Muscle of leg (tissue), 11 donors: ENCODE measurements around the gene ZBTB16. TPM values are rescaled to one million over a fixed set of nuclear protein-coding genes. Genes with fewer than 3 reads are reported as not detected.

Experiments
- DNase-seq: peaks from one replicate; pipeline ENCODE4 v3.0.0; 2013
- H3K27ac ChIP-seq: one replicate; pipeline ENCODE4 v1.5.1; 2013; ENCODE audit warnings: mild to moderate bottlenecking, low read length, control low read depth
- H3K27me3 ChIP-seq: one replicate; pipeline ENCODE4 v1.6.1; 2013; ENCODE audit warnings: low read length; ENCODE audit not compliant: control insufficient read depth, insufficient read depth
- H3K36me3 ChIP-seq: one replicate; pipeline ENCODE4 v1.6.1; 2013; ENCODE audit warnings: low read length; ENCODE audit not compliant: control insufficient read depth, insufficient read depth
- H3K4me1 ChIP-seq: one replicate; pipeline ENCODE4 v1.6.1; 2013; ENCODE audit warnings: low read length; ENCODE audit not compliant: control insufficient read depth, insufficient read depth
- H3K4me3 ChIP-seq: one replicate; pipeline ENCODE4 v1.5.1; 2013; ENCODE audit warnings: low read length, control low read depth
- H3K9me3 ChIP-seq: replicated peaks from 2 replicates; pipeline ENCODE4 v1.6.1; 2013; ENCODE audit warnings: low read depth, low read length; ENCODE audit not compliant: control insufficient read depth
- WGBS: methylation state at CpG from one replicate; pipeline ENCODE4 v1.1.5; 2013; ENCODE audit warnings: missing lambda C conversion rate; ENCODE audit not compliant: insufficient coverage; 5-methylcytosine and 5-hydroxymethylcytosine counted together
- polyA plus RNA-seq, 8 donors: library from polyadenylated mRNA; unstranded; fragments of 120-200 nt; gene quantifications; one replicate each; pipeline versions ENCODE4 v1.2.1 to v1.2.3, GENCODE V29; 2013; ENCODE audit warnings: inconsistent platforms in 1 of 8, low replicate concordance in 1 of 8; ENCODE audit not compliant: insufficient read length in 8 of 8, insufficient read depth in 1 of 8
- total RNA-seq: library from RNA; stranded (reverse); fragments of 120-200 nt; gene quantifications from one replicate; pipeline ENCODE4 v1.2.4, GENCODE V29; 2013

Gene ZBTB16
- total and polyA plus RNA-seq, 9 donors, result 1.7 to 10.0 (median 4.0) TPM

- H3K27ac ChIP-seq, result no peak overlapping the region
- H3K4me3 ChIP-seq, result no peak overlapping the region
- H3K36me3 ChIP-seq, result no peaks in the 10 kb centered on the region
- no peaks in the 10 kb centered on the region for H3K27me3 ChIP-seq
- 91% methylated on average over 11 of the region's 11 CpGs for WGBS
- H3K9me3 ChIP-seq, result no peaks in the 10 kb centered on the region
- peaks cover 30% of the 10 kb centered on the region for H3K4me1 ChIP-seq
- DNase-seq, result no peak
These were observed 187.7 kb downstream of the ZBTB16 start for GRCh38 chr11:114247070-114247789.

DNA sequence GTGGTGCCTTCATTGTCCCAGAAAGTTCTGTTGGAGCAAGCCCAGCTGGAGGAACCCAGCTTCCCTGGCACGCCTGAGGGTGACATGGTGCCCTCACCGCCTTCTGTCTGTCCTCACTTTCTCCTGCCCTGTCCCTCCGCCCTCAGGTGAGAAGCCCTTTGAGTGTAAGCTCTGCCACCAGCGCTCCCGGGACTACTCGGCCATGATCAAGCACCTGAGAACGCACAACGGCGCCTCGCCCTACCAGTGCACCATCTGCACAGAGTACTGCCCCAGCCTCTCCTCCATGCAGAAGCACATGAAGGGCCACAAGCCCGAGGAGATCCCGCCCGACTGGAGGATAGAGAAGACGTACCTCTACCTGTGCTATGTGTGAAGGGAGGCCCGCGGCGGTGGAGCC, 190.7 kb downstream of the ZBTB16 start:
- no peak overlapping the region for H3K27ac ChIP-seq
- 96% methylated on average over 15 of the region's 17 CpGs for WGBS
- DNase-seq, result no peak
- H3K9me3 ChIP-seq, result no peaks in the 10 kb centered on the region
- no peaks in the 10 kb centered on the region for H3K36me3 ChIP-seq
- no peak overlapping the region for H3K4me3 ChIP-seq
- peaks cover 7% of the 10 kb centered on the region for H3K4me1 ChIP-seq
- no peaks in the 10 kb centered on the region for H3K27me3 ChIP-seq

- Histone ChIP-seq H3K4me3 (no peak overlapping the region), H3K4me1 (peaks cover 4% of the 10 kb centered on the region), H3K27me3 (no peaks in the 10 kb centered on the region), H3K27ac (no peak overlapping the region), H3K36me3 (no peaks in the 10 kb centered on the region), H3K9me3 (no peaks in the 10 kb centered on the region)
- 42% methylated on average over 7 of the region's 14 CpGs for WGBS
- peak; percentile 84 for DNase-seq
These were observed 191.7 kb downstream of the ZBTB16 start for GRCh38 chr11:114250993-114251814.

DNA sequence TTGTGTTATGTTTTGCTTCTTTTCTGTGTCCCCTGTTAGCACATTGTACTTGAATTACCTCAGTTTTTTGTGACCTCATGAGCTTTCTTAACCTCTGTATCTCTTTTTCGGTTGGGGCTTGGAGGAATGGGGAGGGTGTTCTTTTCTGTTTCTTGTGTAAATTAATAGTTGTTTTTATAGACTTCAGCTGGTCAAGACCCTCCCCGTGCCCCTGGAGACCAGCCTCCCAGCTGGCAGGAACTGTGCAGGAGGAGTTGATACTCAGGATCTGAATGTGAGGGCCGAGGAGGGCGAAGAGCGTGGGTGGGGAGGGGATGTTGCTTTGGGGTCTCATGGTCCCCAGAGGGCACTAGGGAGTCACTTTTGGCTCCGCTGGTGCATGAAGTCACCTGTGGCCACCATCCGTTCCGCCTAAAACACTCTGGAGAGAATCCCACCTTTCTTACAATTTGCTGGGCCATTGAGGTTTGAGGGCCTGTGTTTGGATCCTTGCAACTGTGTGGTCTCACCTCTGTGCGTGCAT, 192.4 kb downstream of the ZBTB16 start:
- no peak overlapping the region for H3K27ac ChIP-seq
- no peak overlapping the region for H3K4me3 ChIP-seq
- H3K36me3 ChIP-seq, result no peaks in the 10 kb centered on the region
- peaks cover 8% of the 10 kb centered on the region for H3K4me1 ChIP-seq
- WGBS, result no CpG with 5 or more reads among the region's 9 CpGs
- no peaks in the 10 kb centered on the region for H3K9me3 ChIP-seq
- H3K27me3 ChIP-seq, result no peaks in the 10 kb centered on the region
- DNase-seq, result peak; percentile 20

- H3K4me3 ChIP-seq, result no peak overlapping the region
- H3K4me1 ChIP-seq, result peaks cover 17% of the 10 kb centered on the region
- H3K27ac ChIP-seq, result no peak overlapping the region
- peak; percentile 76 for DNase-seq
- no peaks in the 10 kb centered on the region for H3K36me3 ChIP-seq
- 54% methylated on average over 3 of the region's 9 CpGs for WGBS
- H3K9me3 ChIP-seq, result no peaks in the 10 kb centered on the region
- peaks cover 2% of the 10 kb centered on the region for H3K27me3 ChIP-seq
These were observed 193.3 kb downstream of the ZBTB16 start for GRCh38 chr11:114252767-114253166.

DNA sequence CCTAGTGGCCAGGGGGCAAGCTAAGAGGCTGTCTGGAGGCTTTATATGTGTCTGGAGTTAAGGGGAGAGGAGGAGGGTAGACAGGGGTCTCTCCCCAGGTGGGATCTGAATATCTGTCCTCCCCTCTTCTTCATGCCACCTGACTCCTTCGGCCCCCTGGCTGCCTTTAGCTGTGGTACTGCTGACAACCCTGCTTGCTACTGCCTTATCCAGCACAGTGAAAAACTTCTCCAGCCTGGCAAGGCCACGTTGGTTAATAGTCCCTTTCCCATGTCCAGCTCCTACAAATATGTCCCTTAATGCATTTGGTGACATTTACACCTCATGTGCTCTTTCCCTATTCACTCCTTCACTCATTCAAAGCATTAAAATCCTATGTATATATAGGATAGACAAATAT, 194.3 kb downstream of the ZBTB16 start:
- peaks cover 3% of the 10 kb centered on the region for H3K27me3 ChIP-seq
- H3K36me3 ChIP-seq, result no peaks in the 10 kb centered on the region
- 75% methylated on average over 1 of the region's 2 CpGs for WGBS
- H3K27ac ChIP-seq, result no peak overlapping the region
- no peak for DNase-seq
- H3K4me1 ChIP-seq, result peaks cover 27% of the 10 kb centered on the region
- no peaks in the 10 kb centered on the region for H3K9me3 ChIP-seq
- no peak overlapping the region for H3K4me3 ChIP-seq

- H3K27ac ChIP-seq, result no peak overlapping the region
- no peaks in the 10 kb centered on the region for H3K36me3 ChIP-seq
- peaks cover 35% of the 10 kb centered on the region for H3K4me1 ChIP-seq
- H3K4me3 ChIP-seq, result no peak overlapping the region
- 100% methylated on average over 2 of the region's 14 CpGs for WGBS
- peaks cover 3% of the 10 kb centered on the region for H3K27me3 ChIP-seq
- no peak for DNase-seq
- no peaks in the 10 kb centered on the region for H3K9me3 ChIP-seq
These were observed 195.1 kb downstream of the ZBTB16 start for GRCh38 chr11:114254571-114255146.

DNA sequence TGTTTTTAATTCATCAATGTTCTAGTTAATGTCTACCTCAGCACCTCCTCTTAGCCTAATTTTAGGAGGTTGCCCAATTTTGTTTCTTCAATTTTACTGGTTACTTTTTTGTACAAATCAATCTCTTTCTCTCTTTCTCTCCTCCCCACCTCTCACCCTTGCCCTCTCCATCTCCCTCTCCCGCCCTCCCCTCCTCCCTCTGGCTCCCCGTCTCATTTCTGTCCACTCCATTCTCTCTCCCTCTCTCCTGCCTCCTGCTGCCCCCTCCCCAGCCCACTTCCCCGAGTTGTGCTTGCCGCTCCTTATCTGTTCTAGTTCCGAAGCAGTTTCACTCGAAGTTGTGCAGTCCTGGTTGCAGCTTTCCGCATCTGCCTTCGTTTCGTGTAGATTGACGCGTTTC, 195.8 kb downstream of the ZBTB16 start:
- Histone ChIP-seq H3K36me3 (no peaks in the 10 kb centered on the region), H3K27ac (no peak overlapping the region), H3K4me3 (no peak overlapping the region), H3K4me1 (peaks cover 38% of the 10 kb centered on the region), H3K27me3 (peaks cover 6% of the 10 kb centered on the region), H3K9me3 (no peaks in the 10 kb centered on the region)
- DNase-seq, result no peak
- WGBS, result 73% methylated on average over 6 of the region's 11 CpGs

DNA sequence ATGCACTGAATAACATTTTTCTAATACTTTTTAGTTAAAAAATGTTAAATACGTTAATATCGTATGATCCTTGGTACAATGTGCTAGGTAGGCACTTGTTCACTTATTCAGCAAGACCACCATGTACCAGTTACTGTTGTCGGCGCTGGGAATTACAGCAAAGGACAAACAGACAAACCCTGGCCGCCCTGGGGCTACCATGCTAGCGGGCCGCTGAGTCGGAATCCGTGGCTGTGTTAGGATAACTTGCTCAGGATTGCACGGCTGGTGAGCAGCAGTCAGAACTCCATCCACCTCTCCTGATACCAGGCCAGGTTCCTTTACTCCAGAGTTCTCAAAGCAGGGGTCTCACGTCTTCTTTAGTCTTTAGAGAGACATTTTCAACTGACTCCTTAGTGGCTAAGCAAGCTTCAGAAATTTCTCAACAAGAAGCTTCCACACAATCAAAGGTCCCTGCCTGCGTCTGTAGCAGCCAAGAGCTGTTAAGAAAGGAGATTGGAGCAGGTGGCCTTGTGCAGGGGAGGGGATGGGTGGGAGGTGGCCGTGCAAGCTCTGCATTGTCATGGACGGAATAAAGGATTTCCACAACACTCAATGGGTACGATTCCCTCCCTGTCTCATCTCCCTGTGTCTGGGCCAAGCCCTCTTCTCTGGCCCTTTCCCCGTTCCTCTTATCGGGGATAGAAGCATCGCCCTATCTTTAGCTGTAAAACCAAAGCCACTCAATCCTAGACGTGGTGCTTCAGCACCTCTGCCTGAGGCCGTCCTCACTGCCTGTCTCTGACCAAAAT, 196.9 kb downstream of the ZBTB16 start:
- no peak for DNase-seq
- Histone ChIP-seq H3K9me3 (no peaks in the 10 kb centered on the region), H3K27me3 (peaks cover 6% of the 10 kb centered on the region), H3K4me1 (peaks cover 40% of the 10 kb centered on the region), H3K4me3 (no peak overlapping the region), H3K36me3 (no peaks in the 10 kb centered on the region), H3K27ac (peak overlapping the region; percentile 7)
- 84% methylated on average over 13 of the region's 20 CpGs for WGBS
